Panc1 (cell line): ENCODE data around the gene CNGB1. TPM values are rescaled to one million over a fixed set of nuclear protein-coding genes. Genes with fewer than 3 reads are reported as not detected.
"Not testable (repeated sequence)": the region's sequence is repeated elsewhere in the genome, so short reads cannot be mapped to it uniquely, and the experiment has no call there.

Source experiments
- ATAC-seq: fragments of 200-7000 bp; cut with Tn5 transposase; 2 replicates; pipeline ENCODE4 v1.9.1; 2020; ENCODE audit warnings: mild to moderate bottlenecking, moderate library complexity
- BruUV-seq: library from RNA; stranded (reverse); fragments of 400-500 nt; replicated peaks from 2 replicates; lab custom pipeline; 2021; lab: Mats Ljungman, UMichigan
- CTCF ChIA-PET: fragments of 300-600 bp; sonication (Branson Sonifier 250); formaldehyde crosslinking; loops from one replicate; lab custom pipeline; 2022; ENCODE audit warnings: antibody characterized with exemption; lab: Charles Lee
- POLR2A ChIA-PET: fragments of 300-600 bp; sonication (Branson Sonifier 250); formaldehyde crosslinking; loops from one replicate; lab custom pipeline; 2022; ENCODE audit warnings: antibody characterized with exemption; lab: Charles Lee
- DNase-seq: peaks from one replicate; pipeline ENCODE4 v3.0.0-alpha.2; 2010; ENCODE audit warnings: low read depth, low spot score
- H3K27ac ChIP-seq: 2 replicates; pipeline ENCODE4 v1.5.1; 2011; ENCODE audit warnings: mild to moderate bottlenecking, low read length, inconsistent platforms
- H3K27me3 ChIP-seq: fragments of 200-500 bp; sonication (Bioruptor generic); 2 replicates; pipeline ENCODE4 v1.6.0; 2014; ENCODE audit warnings: low read length, inconsistent platforms; ENCODE audit not compliant: control insufficient read depth, insufficient read depth
- H3K36me3 ChIP-seq: fragments of 200-500 bp; sonication (Bioruptor generic); 2 replicates; pipeline ENCODE4 v1.5.1; 2014; ENCODE audit warnings: inconsistent platforms, mild to moderate bottlenecking, low read length, moderate library complexity; ENCODE audit not compliant: control insufficient read depth, insufficient read depth
- H3K4me1 ChIP-seq: 2 replicates; pipeline ENCODE4 v1.5.1; 2011; ENCODE audit warnings: inconsistent platforms, mild to moderate bottlenecking, low read length, moderate library complexity; ENCODE audit not compliant: control insufficient read depth, insufficient read depth
- H3K4me3 ChIP-seq, 2 experiments: 2 replicates each; pipeline ENCODE4 v1.5.1; 2011 to 2012; ENCODE audit warnings: low read depth in 2 of 2, low read length in 2 of 2, mild to moderate bottlenecking in 2 of 2, inconsistent platforms in 1 of 2, moderate library complexity in 1 of 2
- H3K9me3 ChIP-seq: fragments of 200-500 bp; sonication (Bioruptor generic); 2 replicates; pipeline ENCODE4 v1.5.1; 2014; ENCODE audit warnings: low read depth, mild to moderate bottlenecking, inconsistent platforms, low read length, moderate library complexity; ENCODE audit not compliant: control insufficient read depth, insufficient read depth
- POLR2AphosphoS5 ChIP-seq: IDR thresholded peaks from 2 replicates; pipeline ENCODE4 v1.6.1; 2012; ENCODE audit warnings: mild to moderate bottlenecking, low read depth, low read length, moderate library complexity
- SIN3A ChIP-seq: IDR thresholded peaks from 2 replicates; pipeline ENCODE4 v1.6.1; 2012; ENCODE audit warnings: low read depth, mild to moderate bottlenecking, low read length, moderate library complexity, borderline replicate concordance; ENCODE audit not compliant: insufficient read depth
- TCF7L2 ChIP-seq: IDR thresholded peaks from 2 replicates; pipeline ENCODE4 v1.6.1; 2011; ENCODE audit warnings: mild to moderate bottlenecking, low read depth, low read length, inconsistent platforms
- in situ Hi-C: cut with HindIII; loops from 2 replicates; pipeline ENCODE4 v1.10.0; 2016; ENCODE audit warnings: low sequenced_read_pairs, low pct_unique_long_range_greater_than_20kb
- intact Hi-C: fragments of 100-400 bp; cut with micrococcal nuclease; formaldehyde crosslinking; loops from one replicate; pipeline ENCODE4 v1.10.0; 2022; ENCODE audit not compliant: unreplicated experiment
- total RNA-seq: library from RNA; stranded (reverse); gene quantifications from one replicate; pipeline ENCODE4 v1.2.1, GENCODE V29; 2021; ENCODE audit not compliant: unreplicated experiment
- TF ChIP-seq, protein P1 (sequence below), 2 experiments: IDR thresholded peaks; 2 replicates each; pipeline ENCODE4 v1.6.1; 2011 to 2012; ENCODE audit warnings: low read depth in 2 of 2, control low read depth in 1 of 2, low read length in 1 of 2, mild to moderate bottlenecking in 1 of 2, moderate library complexity in 1 of 2; ENCODE audit not compliant: insufficient read depth in 1 of 2
- TF ChIP-seq, protein P2 (sequence below): fragments of 450-650 bp; IDR thresholded peaks from 2 replicates; pipeline ENCODE4 v1.5.1; 2017; ENCODE audit warnings: mild to moderate bottlenecking

CNGB1 gene
- total RNA-seq, 1 experiment from 2014 or later = not detected

DNA sequence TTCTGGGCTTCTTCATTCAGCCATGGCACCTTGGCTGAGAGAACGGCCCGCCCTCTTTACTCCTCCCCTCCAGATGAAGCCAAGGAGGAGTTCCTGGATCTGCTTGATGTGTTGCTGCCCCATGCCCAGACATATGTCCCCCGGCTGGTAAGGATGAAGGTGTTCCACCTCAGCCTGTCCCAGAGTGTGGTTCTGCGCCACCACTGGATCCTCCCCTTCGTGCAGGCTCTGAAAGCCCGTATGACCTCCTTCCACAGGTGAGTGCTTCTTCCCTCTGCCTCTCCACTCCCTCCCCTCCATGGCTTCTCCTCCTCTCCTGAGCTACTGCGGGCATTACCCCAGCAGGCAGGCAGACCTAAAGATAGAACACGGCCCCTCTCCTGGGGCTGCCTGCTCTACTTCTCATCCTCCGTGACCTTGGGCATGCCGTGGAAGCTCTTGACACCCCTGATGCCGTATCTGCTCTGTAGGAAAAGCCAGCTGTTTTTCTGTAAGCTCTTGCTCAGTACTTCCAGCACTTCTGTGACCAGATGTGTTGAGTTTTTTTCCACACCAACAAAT lies 39.0 kb upstream of the CNGB1 start:
- TF ChIP-seq TCF7L2 (no peak), POLR2AphosphoS5 (no peak), SIN3A (no peak)
- TF ChIP-seq, protein P1, sequence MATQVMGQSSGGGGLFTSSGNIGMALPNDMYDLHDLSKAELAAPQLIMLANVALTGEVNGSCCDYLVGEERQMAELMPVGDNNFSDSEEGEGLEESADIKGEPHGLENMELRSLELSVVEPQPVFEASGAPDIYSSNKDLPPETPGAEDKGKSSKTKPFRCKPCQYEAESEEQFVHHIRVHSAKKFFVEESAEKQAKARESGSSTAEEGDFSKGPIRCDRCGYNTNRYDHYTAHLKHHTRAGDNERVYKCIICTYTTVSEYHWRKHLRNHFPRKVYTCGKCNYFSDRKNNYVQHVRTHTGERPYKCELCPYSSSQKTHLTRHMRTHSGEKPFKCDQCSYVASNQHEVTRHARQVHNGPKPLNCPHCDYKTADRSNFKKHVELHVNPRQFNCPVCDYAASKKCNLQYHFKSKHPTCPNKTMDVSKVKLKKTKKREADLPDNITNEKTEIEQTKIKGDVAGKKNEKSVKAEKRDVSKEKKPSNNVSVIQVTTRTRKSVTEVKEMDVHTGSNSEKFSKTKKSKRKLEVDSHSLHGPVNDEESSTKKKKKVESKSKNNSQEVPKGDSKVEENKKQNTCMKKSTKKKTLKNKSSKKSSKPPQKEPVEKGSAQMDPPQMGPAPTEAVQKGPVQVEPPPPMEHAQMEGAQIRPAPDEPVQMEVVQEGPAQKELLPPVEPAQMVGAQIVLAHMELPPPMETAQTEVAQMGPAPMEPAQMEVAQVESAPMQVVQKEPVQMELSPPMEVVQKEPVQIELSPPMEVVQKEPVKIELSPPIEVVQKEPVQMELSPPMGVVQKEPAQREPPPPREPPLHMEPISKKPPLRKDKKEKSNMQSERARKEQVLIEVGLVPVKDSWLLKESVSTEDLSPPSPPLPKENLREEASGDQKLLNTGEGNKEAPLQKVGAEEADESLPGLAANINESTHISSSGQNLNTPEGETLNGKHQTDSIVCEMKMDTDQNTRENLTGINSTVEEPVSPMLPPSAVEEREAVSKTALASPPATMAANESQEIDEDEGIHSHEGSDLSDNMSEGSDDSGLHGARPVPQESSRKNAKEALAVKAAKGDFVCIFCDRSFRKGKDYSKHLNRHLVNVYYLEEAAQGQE (IDR thresholded peaks at IDR 0.05; ENCODE audit: insufficient read depth in 1 of 2, low read depth in 2 of 2, low read length in 1 of 2) = no peak
- TF ChIP-seq, protein P2, sequence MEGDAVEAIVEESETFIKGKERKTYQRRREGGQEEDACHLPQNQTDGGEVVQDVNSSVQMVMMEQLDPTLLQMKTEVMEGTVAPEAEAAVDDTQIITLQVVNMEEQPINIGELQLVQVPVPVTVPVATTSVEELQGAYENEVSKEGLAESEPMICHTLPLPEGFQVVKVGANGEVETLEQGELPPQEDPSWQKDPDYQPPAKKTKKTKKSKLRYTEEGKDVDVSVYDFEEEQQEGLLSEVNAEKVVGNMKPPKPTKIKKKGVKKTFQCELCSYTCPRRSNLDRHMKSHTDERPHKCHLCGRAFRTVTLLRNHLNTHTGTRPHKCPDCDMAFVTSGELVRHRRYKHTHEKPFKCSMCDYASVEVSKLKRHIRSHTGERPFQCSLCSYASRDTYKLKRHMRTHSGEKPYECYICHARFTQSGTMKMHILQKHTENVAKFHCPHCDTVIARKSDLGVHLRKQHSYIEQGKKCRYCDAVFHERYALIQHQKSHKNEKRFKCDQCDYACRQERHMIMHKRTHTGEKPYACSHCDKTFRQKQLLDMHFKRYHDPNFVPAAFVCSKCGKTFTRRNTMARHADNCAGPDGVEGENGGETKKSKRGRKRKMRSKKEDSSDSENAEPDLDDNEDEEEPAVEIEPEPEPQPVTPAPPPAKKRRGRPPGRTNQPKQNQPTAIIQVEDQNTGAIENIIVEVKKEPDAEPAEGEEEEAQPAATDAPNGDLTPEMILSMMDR = no peak
- H3K27ac ChIP-seq = no peak overlapping the region
- CTCF ChIA-PET = no interaction called here
- H3K9me3 ChIP-seq = no peaks in the 10 kb centered on the region
- no TSS peak for BruUV-seq
- POLR2A ChIA-PET = no interaction called here
- H3K4me1 ChIP-seq = no peaks in the 10 kb centered on the region
- no peak overlapping the region for H3K4me3 ChIP-seq
- no peaks in the 10 kb centered on the region for H3K27me3 ChIP-seq
- DNase-seq = no peak
- no peak for ATAC-seq
- H3K36me3 ChIP-seq = no peaks in the 10 kb centered on the region; the same call in 1 of the 2 replicates
- in situ Hi-C loops (loop anchor here (25.0 kb wide), 1 partner anchor 102 kb away; no protein-coding TSS in a partner anchor), intact Hi-C loops (loop anchor here (10.0 kb wide), 1 partner anchor 255 kb away; no protein-coding TSS in a partner anchor)

DNA sequence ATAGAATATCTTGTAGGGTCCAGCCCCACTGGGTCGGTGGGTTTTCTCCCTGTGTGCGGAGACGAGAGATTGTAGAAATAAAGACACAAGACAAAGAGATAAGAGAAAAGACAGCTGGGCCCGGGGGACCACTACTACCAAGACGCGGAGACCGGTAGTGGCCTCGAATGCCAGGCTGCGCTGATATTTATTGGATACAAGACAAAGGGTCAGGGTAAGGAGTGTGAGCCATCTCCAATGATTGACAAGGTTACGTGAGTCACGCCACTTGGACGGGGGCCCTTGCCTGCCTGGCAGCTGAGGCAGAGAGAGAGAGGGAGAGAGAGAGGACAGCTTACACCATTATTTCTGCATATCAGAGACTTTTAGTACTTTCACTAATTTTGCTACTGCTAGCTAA lies 33.8 kb upstream of the CNGB1 start:
- CTCF ChIA-PET, POLR2A ChIA-PET, DNase-seq, H3K27me3 ChIP-seq, H3K36me3 ChIP-seq, H3K4me1 ChIP-seq, H3K27ac ChIP-seq, ATAC-seq, BruUV-seq, H3K4me3 ChIP-seq, H3K9me3 ChIP-seq: not testable (repeated sequence)
- in situ Hi-C loops (loop anchor here (25.0 kb wide), 1 partner anchor 108 kb away; no protein-coding TSS in a partner anchor), intact Hi-C loops (loop anchor here (2.0 to 10.0 kb wide), 2 partner anchors 106 to 250 kb away; no protein-coding TSS in a partner anchor)

DNA sequence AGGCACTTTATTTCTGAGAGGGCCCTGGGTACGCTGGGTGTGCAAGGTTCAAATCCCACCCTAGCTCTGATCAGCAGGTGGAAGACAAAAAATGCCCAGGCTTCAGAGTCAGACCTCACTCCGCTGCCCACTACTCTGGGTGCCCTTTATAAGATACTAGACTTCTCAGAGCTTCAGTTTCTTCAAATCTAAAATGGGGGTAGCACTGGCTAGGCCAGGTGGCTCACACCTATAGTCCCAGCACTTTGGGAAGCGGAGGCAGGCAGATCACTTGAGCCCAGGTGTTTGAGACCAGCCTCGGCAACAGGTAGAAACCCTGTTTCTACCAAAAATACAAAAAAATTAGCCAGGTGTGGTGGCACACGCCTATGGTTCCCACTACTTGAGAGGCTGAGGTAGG lies 32.0 kb upstream of the CNGB1 start:
- ChIA-PET CTCF (no interaction called here), POLR2A (no interaction called here)
- ATAC-seq (no peak), DNase-seq (no peak)
- BruUV-seq = no TSS peak
- intact Hi-C loops (loop anchor here (10.0 kb wide), 1 partner anchor 248 kb away; no protein-coding TSS in a partner anchor), in situ Hi-C loops (loop anchor here (25.0 kb wide), 1 partner anchor 109 kb away; no protein-coding TSS in a partner anchor)
- Histone ChIP-seq H3K27ac (no peak overlapping the region), H3K9me3 (no peaks in the 10 kb centered on the region), H3K4me3 (no peak overlapping the region), H3K4me1 (peaks cover 11% of the 10 kb centered on the region), H3K36me3 (no peaks in the 10 kb centered on the region), H3K27me3 (no peaks in the 10 kb centered on the region)
- TF ChIP-seq, protein P1 (IDR thresholded peaks at IDR 0.05; ENCODE audit: insufficient read depth in 1 of 2, low read depth in 2 of 2, low read length in 1 of 2) = no peak
- TF ChIP-seq SIN3A = no peak
- no peak for TF ChIP-seq TCF7L2
- TF ChIP-seq POLR2AphosphoS5 = no peak
- TF ChIP-seq, protein P2 = no peak
